Ascending aorta (tissue), 2 donors: ENCODE results near the gene TMEM150B. TPM values are rescaled to one million over a fixed set of nuclear protein-coding genes. Genes with fewer than 3 reads are reported as not detected.

ENCODE experiments used
- DNase-seq, 2 donors: peaks; one replicate each; pipeline ENCODE4 v3.0.0-alpha.2; 2019; ENCODE audit warnings: low spot score in 2 of 2
- H3K27ac ChIP-seq, 2 donors: fragments of 200-600 bp; sonication (generic); one replicate each; pipeline ENCODE4 v1.5.1; 2016 to 2017; ENCODE audit warnings: mild to moderate bottlenecking in 1 of 2
- H3K27me3 ChIP-seq: fragments of 200-600 bp; sonication (generic); one replicate; pipeline ENCODE4 v1.5.1; 2017
- H3K36me3 ChIP-seq, 2 donors: fragments of 200-600 bp; sonication (generic); one replicate each; pipeline ENCODE4 v1.5.1; 2016
- H3K4me1 ChIP-seq, 2 donors: fragments of 200-600 bp; sonication (generic); one replicate each; pipeline ENCODE4 v1.5.1; 2016 to 2017; ENCODE audit warnings: mild to moderate bottlenecking in 1 of 2
- H3K4me3 ChIP-seq, 2 donors: fragments of 200-600 bp; sonication (generic); one replicate each; pipeline ENCODE4 v1.5.1; 2016 to 2017; ENCODE audit warnings: mild to moderate bottlenecking in 1 of 2
- H3K9me3 ChIP-seq, 2 donors: fragments of 200-600 bp; sonication (generic); one replicate each; pipeline ENCODE4 v1.5.1; 2016
- CTCF ChIP-seq, 3 experiments: fragments of 200-600 bp in 2 of 3; fragments of 450-650 bp in 1 of 3; sonication (generic) in 2 of 3; IDR thresholded peaks; one replicate each; pipeline ENCODE4 v1.5.1; 2016 to 2019; ENCODE audit warnings: antibody characterized with exemption in 3 of 3, mild to moderate bottlenecking in 1 of 3, moderate library complexity in 1 of 3
- intact Hi-C: fragments of 100-400 bp; cut with DNase I; formaldehyde crosslinking; loops from one replicate; pipeline ENCODE4 v1.15.1; 2023
- total RNA-seq: library from RNA; depleted of rRNA; stranded (reverse); fragments of >200 nt; gene quantifications from one replicate; pipeline ENCODE4 v1.1.0, GENCODE V29; 2016

TMEM150B gene
- total RNA-seq, 1 donor from 2014 or later = not detected

GRCh38 chr19:55346725-55347441 lies 21.7 kb upstream of the TMEM150B start:
- intact Hi-C loops = no loop called here
- no peak for DNase-seq
- Histone ChIP-seq H3K4me1 (no peaks in the 10 kb centered on the region), H3K9me3 (no peaks in the 10 kb centered on the region), H3K27ac (no peak overlapping the region), H3K36me3 (peaks cover 13 to 25% of the 10 kb centered on the region in 2 donors), H3K4me3 (no peak overlapping the region), H3K27me3 (no peaks in the 10 kb centered on the region)
- no peak for TF ChIP-seq CTCF (IDR thresholded peaks at IDR 0.05)

- no peak overlapping the region for H3K27ac ChIP-seq
- intact Hi-C loops = no loop called here
- peaks cover 0 to 6% of the 10 kb centered on the region in 2 donors for H3K4me1 ChIP-seq
- no peak for DNase-seq
- TF ChIP-seq CTCF (IDR thresholded peaks at IDR 0.05) = no peak
- H3K4me3 ChIP-seq = no peak overlapping the region
- no peaks in the 10 kb centered on the region for H3K9me3 ChIP-seq
- H3K36me3 ChIP-seq = peaks cover 13 to 25% of the 10 kb centered on the region in 2 donors
- no peaks in the 10 kb centered on the region for H3K27me3 ChIP-seq
Observed at GRCh38 chr19:55345818-55346724, 20.9 kb upstream of the TMEM150B start.

- peaks cover 13 to 25% of the 10 kb centered on the region in 2 donors for H3K36me3 ChIP-seq
- H3K9me3 ChIP-seq = no peaks in the 10 kb centered on the region
- no peaks in the 10 kb centered on the region for H3K27me3 ChIP-seq
- intact Hi-C loops = no loop called here
- H3K4me3 ChIP-seq = no peak overlapping the region
- peaks cover 4 to 14% of the 10 kb centered on the region in 2 donors for H3K4me1 ChIP-seq
- H3K27ac ChIP-seq = no peak overlapping the region
- DNase-seq = no peak
- TF ChIP-seq CTCF (IDR thresholded peaks at IDR 0.05) = no peak
Observed at GRCh38 chr19:55345101-55345817, 20.1 kb upstream of the TMEM150B start.

GRCh38 chr19:55344444-55344843 lies 19.3 kb upstream of the TMEM150B start:
- Histone ChIP-seq H3K27me3 (no peaks in the 10 kb centered on the region), H3K27ac (no peak overlapping the region), H3K9me3 (no peaks in the 10 kb centered on the region), H3K4me3 (no peak overlapping the region), H3K4me1 (peaks cover 5 to 17% of the 10 kb centered on the region in 2 donors), H3K36me3 (peaks cover 13 to 25% of the 10 kb centered on the region in 2 donors)
- no peak for TF ChIP-seq CTCF (IDR thresholded peaks at IDR 0.05)
- no peak for DNase-seq
- intact Hi-C loops = no loop called here
